CD14-positive monocyte (primary cell): Measurements from ENCODE around the gene HAL. TPM values are rescaled to one million over a fixed set of nuclear protein-coding genes. Genes with fewer than 3 reads are reported as not detected.
A peak's percentile ranks its signal among the peaks of the same experiment; 100 is the strongest.

ENCODE experiments used
- DNase-seq, 3 donors: peaks; one replicate each; pipeline ENCODE4 v3.0.0-alpha.2; 2011 to 2022
- H2AFZ ChIP-seq: 2 replicates; pipeline ENCODE4 v1.6.0; 2012; ENCODE audit warnings: mild to moderate bottlenecking, low read depth, low read length, inconsistent platforms; ENCODE audit not compliant: insufficient read depth, poor library complexity, severe bottlenecking
- H3K27ac ChIP-seq, 2 donors: 1 replicate in 1 of 2; 2 replicates in 1 of 2; pipeline ENCODE4 v1.5.1; 2012 to 2013; ENCODE audit warnings: low read length in 2 of 2, control low read depth in 1 of 2, inconsistent platforms in 1 of 2, low read depth in 1 of 2, mild to moderate bottlenecking in 1 of 2
- H3K27me3 ChIP-seq, 2 donors: one replicate each; pipeline versions ENCODE4 v1.6.0 to v1.6.1; 2011 to 2013; ENCODE audit warnings: low read length in 2 of 2; ENCODE audit not compliant: control insufficient read depth in 2 of 2, insufficient read depth in 2 of 2
- H3K36me3 ChIP-seq, 2 donors: replicated peaks in 1 of 2; 1 replicate in 1 of 2; 2 replicates in 1 of 2; pipeline versions ENCODE4 v1.5.1 to v1.6.1; 2012 to 2013; ENCODE audit warnings: low read length in 2 of 2, control low read depth in 1 of 2, inconsistent platforms in 1 of 2, mild to moderate bottlenecking in 1 of 2; ENCODE audit not compliant: insufficient read depth in 2 of 2, control insufficient read depth in 1 of 2
- H3K4me1 ChIP-seq, 2 donors: 1 replicate in 1 of 2; 2 replicates in 1 of 2; pipeline versions ENCODE4 v1.5.1 to v1.6.1; 2012 to 2013; ENCODE audit warnings: low read length in 2 of 2, control low read depth in 1 of 2, inconsistent platforms in 1 of 2, mild to moderate bottlenecking in 1 of 2, moderate library complexity in 1 of 2; ENCODE audit not compliant: insufficient read depth in 2 of 2, control insufficient read depth in 1 of 2
- H3K4me2 ChIP-seq: replicated peaks from 2 replicates; pipeline ENCODE3; 2012; ENCODE audit warnings: low read length, moderate library complexity, mild to moderate bottlenecking; ENCODE audit not compliant: poor library complexity, severe bottlenecking; ENCODE audit errors: extremely low read depth
- H3K4me3 ChIP-seq, 3 experiments: fragments of 200-600 bp in 1 of 3; sonication (generic) in 1 of 3; replicated peaks in 1 of 3; 1 replicate in 2 of 3; 2 replicates in 1 of 3; pipeline ENCODE4 v1.5.1; 2011 to 2013; ENCODE audit warnings: low read length in 3 of 3, mild to moderate bottlenecking in 3 of 3, control low read depth in 2 of 3, low read depth in 2 of 3, inconsistent platforms in 1 of 3, moderate library complexity in 1 of 3
- H3K79me2 ChIP-seq: 2 replicates; pipeline ENCODE4 v1.6.0; 2012; ENCODE audit warnings: mild to moderate bottlenecking, control low read depth, inconsistent platforms, low read length, moderate library complexity; ENCODE audit not compliant: insufficient read depth
- H3K9ac ChIP-seq: 2 replicates; pipeline ENCODE4 v1.6.0; 2017; ENCODE audit warnings: low read length, mild to moderate bottlenecking; ENCODE audit not compliant: insufficient read depth, poor library complexity, severe bottlenecking
- H3K9me3 ChIP-seq, 2 donors: replicated peaks in 1 of 2; 1 replicate in 1 of 2; 2 replicates in 1 of 2; pipeline versions ENCODE4 v1.5.1 to v1.6.1; 2012 to 2013; ENCODE audit warnings: low read length in 2 of 2, control low read depth in 1 of 2; ENCODE audit not compliant: control insufficient read depth in 1 of 2, insufficient read depth in 1 of 2
- H4K20me1 ChIP-seq: 2 replicates; pipeline ENCODE4 v1.6.0; 2012; ENCODE audit warnings: mild to moderate bottlenecking, low read length, control low read depth, moderate library complexity; ENCODE audit not compliant: insufficient read depth
- H3K27ac Mint-ChIP-seq, 7 donors: one replicate each; pipeline ENCODE4 v1.8.0; 2020; ENCODE audit warnings: mild to moderate bottlenecking in 7 of 7, mixed read lengths in 7 of 7, moderate library complexity in 6 of 7, inconsistent platforms in 2 of 7
- H3K27me3 Mint-ChIP-seq, 3 donors: one replicate each; pipeline ENCODE4 v1.8.0; 2021 to 2022; ENCODE audit warnings: low read depth in 3 of 3, mild to moderate bottlenecking in 3 of 3, mixed read lengths in 3 of 3, moderate library complexity in 3 of 3, inconsistent platforms in 1 of 3
- H3K36me3 Mint-ChIP-seq, 2 donors: one replicate each; pipeline ENCODE4 v1.8.0; 2020; ENCODE audit warnings: mixed read lengths in 2 of 2, inconsistent platforms in 1 of 2, mild to moderate bottlenecking in 1 of 2
- H3K4me1 Mint-ChIP-seq: one replicate; pipeline ENCODE4 v1.8.0; 2020; ENCODE audit warnings: mild to moderate bottlenecking, mixed read lengths
- H3K4me3 Mint-ChIP-seq, 2 donors: one replicate each; pipeline ENCODE4 v1.8.0; 2020; ENCODE audit warnings: mild to moderate bottlenecking in 2 of 2, mixed read lengths in 2 of 2, moderate library complexity in 1 of 2
- H3K9me3 Mint-ChIP-seq, 7 donors: one replicate each; pipeline ENCODE4 v1.8.0; 2020 to 2022; ENCODE audit warnings: mixed read lengths in 7 of 7, mild to moderate bottlenecking in 6 of 7, moderate library complexity in 6 of 7, inconsistent platforms in 2 of 7
- WGBS: methylation state at CpG from one replicate; pipeline ENCODE4 v1.1.5; 2013; ENCODE audit warnings: missing lambda C conversion rate; ENCODE audit not compliant: insufficient coverage; 5-methylcytosine and 5-hydroxymethylcytosine counted together
- intact Hi-C, 2 donors: fragments of 100-400 bp; cut with micrococcal nuclease; formaldehyde crosslinking; loops; one replicate each; pipeline versions ENCODE4 v1.15.0 to v1.15.1; 2023
- polyA plus RNA-seq, 3 donors: library from polyadenylated mRNA; depleted of rRNA in 1 of 3; unstranded in 2 of 3; stranded (reverse) in 1 of 3; fragments of 300-500 nt in 2 of 3; fragments of >200 nt in 1 of 3; fragmentation: Illumina TruSeq in 2 of 3; gene quantifications; 1 replicate in 2 of 3; 2 replicates in 1 of 3; pipeline ENCODE4 v1.2.3, GENCODE V29; 2012 to 2021
- TF ChIP-seq, protein P1 (sequence below): fragments of 200-600 bp; IDR thresholded peaks from one replicate; pipeline ENCODE4 v1.8.0; 2022; ENCODE audit warnings: antibody characterized with exemption, mild to moderate bottlenecking

Gene HAL
- polyA plus RNA-seq, 3 donors = 28.0 to 42.0 (median 29.2) TPM

DNA sequence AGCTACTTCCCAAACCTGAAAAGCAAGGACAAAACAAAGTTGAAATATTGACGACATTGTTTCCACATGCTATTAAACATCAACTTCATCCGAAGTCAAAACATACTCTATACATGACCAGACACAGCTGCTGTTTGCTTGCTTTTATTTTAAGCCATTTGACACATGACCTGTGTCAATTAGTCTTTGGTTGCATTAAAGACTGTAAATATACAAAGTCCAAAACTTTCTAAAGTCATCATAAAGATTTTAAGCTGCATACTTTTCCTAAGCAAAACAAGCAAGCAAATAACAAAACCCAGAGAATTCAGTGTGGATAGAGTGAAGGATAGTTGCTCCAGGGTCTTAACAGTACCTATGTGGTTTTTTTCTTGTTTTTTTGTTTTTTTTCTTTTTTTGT, 21.8 kb downstream of the HAL start:
- Histone ChIP-seq H3K4me3 (no peak overlapping the region), H3K9me3 (no peaks in the 10 kb centered on the region), H3K27ac (no peak overlapping the region), H2AFZ (no peak overlapping the region), H3K4me2 (no peak overlapping the region), H3K36me3 (peaks cover 66 to 74% of the 10 kb centered on the region in 2 donors), H3K79me2 (no peaks in the 10 kb centered on the region), H3K27me3 (no peaks in the 10 kb centered on the region), H3K4me1 (no peaks in the 10 kb centered on the region), H4K20me1 (no peaks in the 10 kb centered on the region), H3K9ac (no peak overlapping the region)
- H3K36me3 Mint-ChIP-seq = peaks cover 70 to 75% of the 10 kb centered on the region in 2 donors
- H3K27ac Mint-ChIP-seq = no peak overlapping the region
- intact Hi-C loops = no loop called here
- peaks cover 0 to 11% (median 6%) of the 10 kb centered on the region in 7 donors for H3K9me3 Mint-ChIP-seq
- no CpG with 5 or more reads among the region's 2 CpGs for WGBS
- H3K4me1 Mint-ChIP-seq = peaks cover 2% of the 10 kb centered on the region
- TF ChIP-seq, protein P1, sequence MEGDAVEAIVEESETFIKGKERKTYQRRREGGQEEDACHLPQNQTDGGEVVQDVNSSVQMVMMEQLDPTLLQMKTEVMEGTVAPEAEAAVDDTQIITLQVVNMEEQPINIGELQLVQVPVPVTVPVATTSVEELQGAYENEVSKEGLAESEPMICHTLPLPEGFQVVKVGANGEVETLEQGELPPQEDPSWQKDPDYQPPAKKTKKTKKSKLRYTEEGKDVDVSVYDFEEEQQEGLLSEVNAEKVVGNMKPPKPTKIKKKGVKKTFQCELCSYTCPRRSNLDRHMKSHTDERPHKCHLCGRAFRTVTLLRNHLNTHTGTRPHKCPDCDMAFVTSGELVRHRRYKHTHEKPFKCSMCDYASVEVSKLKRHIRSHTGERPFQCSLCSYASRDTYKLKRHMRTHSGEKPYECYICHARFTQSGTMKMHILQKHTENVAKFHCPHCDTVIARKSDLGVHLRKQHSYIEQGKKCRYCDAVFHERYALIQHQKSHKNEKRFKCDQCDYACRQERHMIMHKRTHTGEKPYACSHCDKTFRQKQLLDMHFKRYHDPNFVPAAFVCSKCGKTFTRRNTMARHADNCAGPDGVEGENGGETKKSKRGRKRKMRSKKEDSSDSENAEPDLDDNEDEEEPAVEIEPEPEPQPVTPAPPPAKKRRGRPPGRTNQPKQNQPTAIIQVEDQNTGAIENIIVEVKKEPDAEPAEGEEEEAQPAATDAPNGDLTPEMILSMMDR = no peak
- no peak for DNase-seq
- H3K27me3 Mint-ChIP-seq = no peaks in the 10 kb centered on the region
- H3K4me3 Mint-ChIP-seq = no peak overlapping the region

DNA sequence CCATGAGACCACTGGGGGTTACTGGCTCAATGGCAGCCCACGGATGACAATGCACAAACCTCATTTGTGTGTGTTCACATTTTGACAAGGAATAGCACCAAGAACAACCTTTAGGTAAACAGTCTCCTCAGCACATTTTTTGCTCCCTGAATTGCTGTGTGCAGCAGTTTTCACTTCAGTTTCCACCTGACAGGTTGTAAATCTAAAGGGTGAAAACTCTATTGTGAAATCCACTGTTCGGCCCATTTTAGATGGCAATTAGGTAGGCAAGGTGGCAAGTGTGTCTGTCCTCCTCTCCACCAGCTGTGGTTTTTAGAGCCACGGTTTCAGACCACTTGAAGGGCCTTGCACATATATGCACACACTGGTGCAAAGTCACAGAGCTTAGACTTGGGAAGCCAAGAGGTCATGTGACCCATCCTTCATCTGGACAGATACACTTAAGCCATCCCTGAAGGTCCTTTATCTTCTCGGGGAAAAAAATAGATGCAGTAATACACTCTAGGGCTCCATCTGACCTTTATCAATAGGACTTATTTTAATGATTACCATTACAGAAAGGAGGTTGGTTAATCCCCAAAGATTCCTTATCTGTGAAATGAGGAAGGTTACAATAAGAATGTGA, 23.2 kb downstream of the HAL start:
- H3K79me2 ChIP-seq = no peaks in the 10 kb centered on the region

More for the DNA sequence above, 23.2 kb downstream of the HAL start:
- Histone ChIP-seq H4K20me1 (no peaks in the 10 kb centered on the region), H3K27ac (no peak overlapping the region), H2AFZ (no peak overlapping the region), H3K9me3 (no peaks in the 10 kb centered on the region), H3K4me2 (no peak overlapping the region), H3K27me3 (no peaks in the 10 kb centered on the region), H3K4me3 (no peak overlapping the region), H3K36me3 (peaks cover 54 to 59% of the 10 kb centered on the region in 2 donors), H3K9ac (no peak overlapping the region), H3K4me1 (no peaks in the 10 kb centered on the region)
- TF ChIP-seq, protein P1 = no peak
- H3K36me3 Mint-ChIP-seq = peaks cover 58 to 63% of the 10 kb centered on the region in 2 donors
- 73% methylated on average over 3 of the region's 4 CpGs for WGBS
- peak overlapping the region in 2 of 7 donors; percentile 51 to 69 for H3K27ac Mint-ChIP-seq
- H3K27me3 Mint-ChIP-seq = no peaks in the 10 kb centered on the region
- H3K9me3 Mint-ChIP-seq = peaks cover 0 to 11% (median 6%) of the 10 kb centered on the region in 7 donors
- DNase-seq = no peak
- intact Hi-C loops = no loop called here
- no peak overlapping the region for H3K4me3 Mint-ChIP-seq
- H3K4me1 Mint-ChIP-seq = peaks cover 2% of the 10 kb centered on the region
